K562 (cell line): ENCODE measurements around the gene FANK1. TPM values are rescaled to one million over a fixed set of nuclear protein-coding genes. Genes with fewer than 3 reads are reported as not detected.

Source experiments
- ATAC-seq: fragments of 200-7000 bp; cut with Tn5 transposase; 3 replicates; pipeline ENCODE4 v1.9.1; 2020; ENCODE audit warnings: moderate library complexity
- BruUV-seq: library from RNA; stranded (reverse); fragments of 400-500 nt; replicated peaks from 2 replicates; lab custom pipeline; 2021; lab: Mats Ljungman, UMichigan
- CTCF ChIA-PET: fragments of 300-600 bp; formaldehyde crosslinking; extraction: SDS; loops from one replicate; lab custom pipeline; 2021; ENCODE audit warnings: low intra/inter-chr PET ratio; lab: Yijun Ruan, JAX
- POLR2A ChIA-PET: fragments of 300-600, 350-650 bp; sonication (Branson Sonifier 250); formaldehyde crosslinking; extraction: SDS; loops from one replicate; lab custom pipeline; 2021; ENCODE audit warnings: antibody characterized with exemption, inconsistent platforms; lab: Yijun Ruan, JAX
- DNase-seq, 4 experiments: peaks; one replicate each; pipeline versions ENCODE4 v3.0.0 to v3.0.0-alpha.2; 2011 to 2018; ENCODE audit warnings: low spot score in 3 of 4, mixed read lengths in 3 of 4; ENCODE audit errors: extremely low read depth in 1 of 4
- FAIRE-seq: peaks from 2 replicates; lab custom pipeline; 2011; peaks lifted over from hg19 to GRCh38; lab: Jason Lieb, UNC
- H2AFZ ChIP-seq: 2 replicates; pipeline ENCODE4 v1.6.0; 2011; ENCODE audit warnings: low read depth, low read length, control low read depth, inconsistent platforms
- H3K27ac ChIP-seq: fragments of 200-600 bp; 3 replicates; pipeline ENCODE4 v1.8.0; 2011; ENCODE audit warnings: low read depth, mild to moderate bottlenecking, control low read depth, inconsistent platforms, low read length, moderate library complexity, mixed read lengths; ENCODE audit errors: extremely low read depth
- H3K27me3 ChIP-seq, 2 experiments: fragments of 300-600 bp in 1 of 2; 2 replicates in 1 of 2; 3 replicates in 1 of 2; pipeline versions ENCODE4 v1.6.0 to v1.8.0; 2011; ENCODE audit warnings: inconsistent platforms in 2 of 2, low read length in 2 of 2, mild to moderate bottlenecking in 1 of 2, mixed read lengths in 1 of 2, moderate library complexity in 1 of 2; ENCODE audit not compliant: control insufficient read depth in 2 of 2, insufficient read depth in 2 of 2
- H3K36me3 ChIP-seq: fragments of 300-600 bp; 3 replicates; pipeline ENCODE4 v1.8.0; 2011; ENCODE audit warnings: mild to moderate bottlenecking, low read length, inconsistent platforms; ENCODE audit not compliant: control insufficient read depth, insufficient read depth
- H3K4me1 ChIP-seq, 2 experiments: fragments of 200-600 bp in 1 of 2; replicated peaks in 1 of 2; 2 replicates in 1 of 2; 3 replicates in 1 of 2; pipeline versions ENCODE4 v1.5.1 to v1.8.0; 2011; ENCODE audit warnings: inconsistent platforms in 2 of 2, low read length in 2 of 2, mild to moderate bottlenecking in 1 of 2, mixed read lengths in 1 of 2, moderate library complexity in 1 of 2; ENCODE audit not compliant: control insufficient read depth in 2 of 2, insufficient read depth in 2 of 2
- H3K4me2 ChIP-seq: 2 replicates; pipeline ENCODE4 v1.6.1; 2011; ENCODE audit warnings: low read length, control low read depth, inconsistent platforms, mixed read lengths; ENCODE audit not compliant: insufficient read depth
- H3K4me3 ChIP-seq: fragments of 200-600 bp; sonication (generic), shearing (Covaris generic); 2 replicates; pipeline ENCODE4 v1.5.1; 2016; ENCODE audit warnings: control low read depth, inconsistent platforms
- H3K79me2 ChIP-seq: fragments of 200-600 bp; 3 replicates; pipeline ENCODE4 v1.8.0; 2011; ENCODE audit warnings: low read length, inconsistent platforms; ENCODE audit not compliant: control insufficient read depth, insufficient read depth
- H3K9ac ChIP-seq, 2 experiments: 2 replicates each; pipeline versions ENCODE4 v1.6.0 to v1.6.1; 2011; ENCODE audit warnings: low read depth in 2 of 2, low read length in 2 of 2, control low read depth in 1 of 2, inconsistent platforms in 1 of 2, mild to moderate bottlenecking in 1 of 2, mixed read lengths in 1 of 2; ENCODE audit not compliant: insufficient read depth in 1 of 2
- H3K9me1 ChIP-seq: one replicate; pipeline ENCODE4 v1.6.0; 2011; ENCODE audit warnings: inconsistent platforms, mild to moderate bottlenecking, low read length, moderate library complexity; ENCODE audit not compliant: control insufficient read depth, insufficient read depth
- H3K9me3 ChIP-seq: replicated peaks from 2 replicates; pipeline ENCODE4 v1.5.1; 2011; ENCODE audit warnings: low read depth, low read length, inconsistent platforms; ENCODE audit not compliant: control insufficient read depth, insufficient read depth
- H4K20me1 ChIP-seq: replicated peaks from 2 replicates; pipeline ENCODE4 v1.6.1; 2011; ENCODE audit warnings: low read length, inconsistent platforms, mixed read lengths; ENCODE audit not compliant: control insufficient read depth, insufficient read depth
- ASH1L ChIP-seq: fragments of 450-650 bp; IDR thresholded peaks from 2 replicates; pipeline ENCODE4 v1.6.1; 2018; ENCODE audit warnings: borderline replicate concordance, mild to moderate bottlenecking, low read depth; ENCODE audit not compliant: partially characterized antibody
- EWSR1 ChIP-seq: fragments of 450-650 bp; IDR thresholded peaks from 2 replicates; pipeline ENCODE4 v1.6.1; 2018; ENCODE audit warnings: borderline replicate concordance, mild to moderate bottlenecking, low read depth, moderate library complexity; ENCODE audit not compliant: partially characterized antibody
- GATA2 ChIP-seq: sonication (generic); formaldehyde crosslinking; IDR thresholded peaks from 2 replicates; pipeline ENCODE4 v1.4.0; 2020; ENCODE audit warnings: mild to moderate bottlenecking, missing genetic modification reagents
- GTF2A2 ChIP-seq: IDR thresholded peaks from 2 replicates; pipeline ENCODE4 v1.6.1; 2016; ENCODE audit warnings: mild to moderate bottlenecking, missing genetic modification characterization, missing compliant biosample characterization
- NR1H2 ChIP-seq: sonication (generic); formaldehyde crosslinking; IDR thresholded peaks from 2 replicates; pipeline ENCODE4 v1.4.0; 2020; ENCODE audit warnings: mild to moderate bottlenecking, missing genetic modification reagents
- NR2C1 ChIP-seq, 2 experiments: fragments of 450-650 bp; IDR thresholded peaks; 2 replicates each; pipeline ENCODE4 v1.6.1; 2017; ENCODE audit warnings: mild to moderate bottlenecking in 2 of 2, antibody characterized with exemption in 1 of 2, inconsistent platforms in 1 of 2, missing compliant biosample characterization in 1 of 2, missing genetic modification characterization in 1 of 2
- RHOXF2B ChIP-seq: fragments of 250-450 bp; sonication (Bioruptor Pico); conservative IDR thresholded peaks from 2 replicates; pipeline ENCODE4 v1.5.1; 2021
- SREBF2 ChIP-seq: sonication (generic); formaldehyde crosslinking; IDR thresholded peaks from 2 replicates; pipeline ENCODE4 v1.4.0; 2020; ENCODE audit warnings: mild to moderate bottlenecking, missing genetic modification reagents
- TGIF2 ChIP-seq: sonication (generic); formaldehyde crosslinking; IDR thresholded peaks from 2 replicates; pipeline ENCODE4 v1.8.1; 2022; ENCODE audit warnings: mild to moderate bottlenecking, missing genetic modification reagents, moderate library complexity
- ZNF133 ChIP-seq: fragments of 250-450 bp; sonication (Bioruptor Pico); IDR thresholded peaks from 2 replicates; pipeline ENCODE4 v1.4.0; 2020; ENCODE audit warnings: mild to moderate bottlenecking
- ZNF143 ChIP-seq: sonication (generic); formaldehyde crosslinking; IDR thresholded peaks from 2 replicates; pipeline ENCODE4 v1.9.0; 2022; ENCODE audit warnings: mild to moderate bottlenecking, missing genetic modification reagents
- ZNF253 ChIP-seq: fragments of 250-450 bp; sonication (Bioruptor Pico); conservative IDR thresholded peaks from 2 replicates; pipeline ENCODE4 v1.6.1; 2021; ENCODE audit warnings: mild to moderate bottlenecking
- ZNF316 ChIP-seq: fragments of 450-650 bp; IDR thresholded peaks from 2 replicates; pipeline ENCODE4 v1.6.1; 2016
- ZNF75A ChIP-seq: fragments of 450-650 bp; formaldehyde crosslinking; IDR thresholded peaks from 2 replicates; pipeline ENCODE4 v1.4.0; 2020; ENCODE audit warnings: mild to moderate bottlenecking
- WGBS: fragments of 100-300 bp; shearing (Covaris generic); methylation state at CpG from one replicate; pipeline ENCODE4 v1.1.6; 2016; ENCODE audit warnings: low coverage, mixed read lengths; ENCODE audit not compliant: insufficient coverage; ENCODE audit errors: missing lambda C conversion rate; 5-methylcytosine and 5-hydroxymethylcytosine counted together
- in situ Hi-C: fragments of 300-500 bp; cut with MboI; formaldehyde crosslinking; loops from 4 replicates; pipeline ENCODE4 v1.15.0; 2018; ENCODE audit warnings: inconsistent platforms, mixed read lengths
- intact Hi-C: fragments of 100-400 bp; cut with micrococcal nuclease; formaldehyde crosslinking; loops from 2 replicates; pipeline ENCODE4 v1.14.2; 2022
- polyA plus RNA-seq, 8 experiments: library from polyadenylated mRNA; depleted of rRNA in 4 of 8; stranded (reverse) in 5 of 8; unstranded in 3 of 8; fragments of >200 nt; fragmentation: Nextera tagmentation in 2 of 8; fragmentation: Illumina TruSeq in 1 of 8; extraction: Ambion mirVana in 2 of 8; extraction: Trizol in 1 of 8; gene quantifications; 2 replicates each; pipeline versions ENCODE4 v1.2.1 to v1.2.3, GENCODE V29; 2011 to 2014; ENCODE audit warnings: inconsistent platforms in 1 of 8, missing spikeins in 1 of 8
- total RNA-seq, 7 experiments: library from RNA; depleted of rRNA in 6 of 7; stranded (reverse); fragments of >200 nt in 6 of 7; fragmentation: Illumina TruSeq in 2 of 7; extraction: Trizol in 2 of 7; gene quantifications; 2 replicates each; pipeline versions ENCODE4 v1.2.1 to v1.2.3, GENCODE V29; 2011 to 2021; ENCODE audit warnings: low replicate concordance in 1 of 7
- TF ChIP-seq, protein P1 (sequence below): sonication (generic); formaldehyde crosslinking; IDR thresholded peaks from 2 replicates; pipeline ENCODE4 v1.8.1; 2023; ENCODE audit warnings: mild to moderate bottlenecking, missing genetic modification reagents, moderate library complexity
- TF ChIP-seq, protein P2 (sequence below), 2 experiments: fragments of 450-650 bp in 1 of 2; sonication (generic) in 1 of 2; formaldehyde crosslinking; conservative IDR thresholded peaks; 2 replicates each; pipeline versions ENCODE4 v1.4.0 to v1.8.1; 2020 to 2022; ENCODE audit warnings: mild to moderate bottlenecking in 1 of 2, missing genetic modification reagents in 1 of 2
- TF ChIP-seq, protein P3 (sequence below): fragments of 450-650 bp; formaldehyde crosslinking; IDR thresholded peaks from 2 replicates; pipeline ENCODE4 v1.4.0; 2020; ENCODE audit warnings: mild to moderate bottlenecking, moderate library complexity
- TF ChIP-seq, protein P4 (sequence below): sonication (generic); formaldehyde crosslinking; IDR thresholded peaks from 2 replicates; pipeline ENCODE4 v1.8.0; 2022; ENCODE audit warnings: mild to moderate bottlenecking, missing genetic modification reagents
- TF ChIP-seq, protein P5 (sequence below): fragments of 450-650 bp; IDR thresholded peaks from 2 replicates; pipeline ENCODE4 v1.6.1; 2016; ENCODE audit warnings: antibody characterized with exemption

Gene FANK1
- total and polyA plus RNA-seq, 9 of the 15 experiments (the other 6 are each of a cell fraction or from before 2014, with no cell fraction given): 0.11 to 2.3 (median 0.51) TPM; not detected in 1

DNA sequence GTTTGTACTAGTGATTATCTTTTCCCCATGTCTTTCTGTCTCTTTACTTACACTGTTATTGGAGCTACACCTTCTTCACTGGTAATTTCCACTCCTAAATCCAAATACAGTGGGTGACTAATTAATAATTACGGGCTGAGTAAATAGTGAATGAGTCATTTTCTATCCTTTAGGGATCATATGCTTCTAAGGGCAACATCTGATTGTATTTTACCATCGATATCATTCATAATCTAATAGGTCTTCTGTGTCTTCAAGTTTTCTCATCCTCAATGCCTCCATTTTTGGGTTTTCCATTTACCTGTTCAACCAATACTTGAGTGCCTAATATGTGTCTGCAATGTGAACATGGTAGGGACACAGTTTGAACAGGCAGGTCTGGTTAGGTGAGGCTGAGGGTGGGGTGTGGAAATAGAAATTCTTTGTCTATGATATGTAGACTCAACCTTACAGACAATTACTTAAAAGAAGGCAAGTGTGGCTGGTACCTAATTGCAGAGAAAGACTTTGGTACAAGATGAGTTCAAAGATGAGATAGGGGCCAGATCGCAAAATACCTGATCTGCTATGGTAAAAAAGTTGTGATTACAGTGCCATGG is 9.4 kb upstream of the FANK1 start:
- BruUV-seq: no TSS peak
- H3K9me1 ChIP-seq: no peaks in the 10 kb centered on the region
- FAIRE-seq (no peak), ATAC-seq (no peak), DNase-seq (no peak)
- CTCF ChIA-PET: no interaction called here
- no peaks in the 10 kb centered on the region for H3K4me1 ChIP-seq
- H3K9ac ChIP-seq: no peak overlapping the region
- intact Hi-C loops: no loop called here
- no peaks in the 10 kb centered on the region for H3K36me3 ChIP-seq
- no peak overlapping the region for H3K4me2 ChIP-seq
- no peaks in the 10 kb centered on the region for H3K27me3 ChIP-seq
- no peak overlapping the region for H2AFZ ChIP-seq
- H3K4me3 ChIP-seq: no peak overlapping the region
- POLR2A ChIA-PET: no interaction called here
- no peak overlapping the region for H3K27ac ChIP-seq
- no peaks in the 10 kb centered on the region for H4K20me1 ChIP-seq
- H3K79me2 ChIP-seq: no peaks in the 10 kb centered on the region
- 70% methylated on average over 3 of the region's 3 CpGs for WGBS
- in situ Hi-C loops: no loop called here
- TF ChIP-seq GATA2 (CRISPR knock-in tag) (no peak), ZNF133 (CRISPR knock-in tag) (no peak), NR2C1 (IDR thresholded peaks at IDR 0.05) (no peak), NR2C1 (tag; IDR thresholded peaks at IDR 0.05) (no peak), ZNF143 (CRISPR knock-in tag) (no peak), NR1H2 (no peak), RHOXF2B (CRISPR knock-in tag) (no peak), EWSR1 (no peak), ZNF75A (no peak), TGIF2 (CRISPR knock-in tag) (no peak), SREBF2 (CRISPR knock-in tag) (no peak), ZNF253 (CRISPR knock-in tag) (no peak), ASH1L (no peak), GTF2A2 (tag) (no peak), ZNF316 (no peak)
- TF ChIP-seq, protein P1, sequence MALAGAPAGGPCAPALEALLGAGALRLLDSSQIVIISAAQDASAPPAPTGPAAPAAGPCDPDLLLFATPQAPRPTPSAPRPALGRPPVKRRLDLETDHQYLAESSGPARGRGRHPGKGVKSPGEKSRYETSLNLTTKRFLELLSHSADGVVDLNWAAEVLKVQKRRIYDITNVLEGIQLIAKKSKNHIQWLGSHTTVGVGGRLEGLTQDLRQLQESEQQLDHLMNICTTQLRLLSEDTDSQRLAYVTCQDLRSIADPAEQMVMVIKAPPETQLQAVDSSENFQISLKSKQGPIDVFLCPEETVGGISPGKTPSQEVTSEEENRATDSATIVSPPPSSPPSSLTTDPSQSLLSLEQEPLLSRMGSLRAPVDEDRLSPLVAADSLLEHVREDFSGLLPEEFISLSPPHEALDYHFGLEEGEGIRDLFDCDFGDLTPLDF (CRISPR knock-in tag): no peak
- TF ChIP-seq, protein P2, sequence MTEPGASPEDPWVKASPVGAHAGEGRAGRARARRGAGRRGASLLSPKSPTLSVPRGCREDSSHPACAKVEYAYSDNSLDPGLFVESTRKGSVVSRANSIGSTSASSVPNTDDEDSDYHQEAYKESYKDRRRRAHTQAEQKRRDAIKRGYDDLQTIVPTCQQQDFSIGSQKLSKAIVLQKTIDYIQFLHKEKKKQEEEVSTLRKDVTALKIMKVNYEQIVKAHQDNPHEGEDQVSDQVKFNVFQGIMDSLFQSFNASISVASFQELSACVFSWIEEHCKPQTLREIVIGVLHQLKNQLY (CRISPR knock-in tag; conservative IDR thresholded peaks at IDR 0.05): no peak
- TF ChIP-seq, protein P3, sequence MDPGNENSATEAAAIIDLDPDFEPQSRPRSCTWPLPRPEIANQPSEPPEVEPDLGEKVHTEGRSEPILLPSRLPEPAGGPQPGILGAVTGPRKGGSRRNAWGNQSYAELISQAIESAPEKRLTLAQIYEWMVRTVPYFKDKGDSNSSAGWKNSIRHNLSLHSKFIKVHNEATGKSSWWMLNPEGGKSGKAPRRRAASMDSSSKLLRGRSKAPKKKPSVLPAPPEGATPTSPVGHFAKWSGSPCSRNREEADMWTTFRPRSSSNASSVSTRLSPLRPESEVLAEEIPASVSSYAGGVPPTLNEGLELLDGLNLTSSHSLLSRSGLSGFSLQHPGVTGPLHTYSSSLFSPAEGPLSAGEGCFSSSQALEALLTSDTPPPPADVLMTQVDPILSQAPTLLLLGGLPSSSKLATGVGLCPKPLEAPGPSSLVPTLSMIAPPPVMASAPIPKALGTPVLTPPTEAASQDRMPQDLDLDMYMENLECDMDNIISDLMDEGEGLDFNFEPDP: no peak
- TF ChIP-seq, protein P4, sequence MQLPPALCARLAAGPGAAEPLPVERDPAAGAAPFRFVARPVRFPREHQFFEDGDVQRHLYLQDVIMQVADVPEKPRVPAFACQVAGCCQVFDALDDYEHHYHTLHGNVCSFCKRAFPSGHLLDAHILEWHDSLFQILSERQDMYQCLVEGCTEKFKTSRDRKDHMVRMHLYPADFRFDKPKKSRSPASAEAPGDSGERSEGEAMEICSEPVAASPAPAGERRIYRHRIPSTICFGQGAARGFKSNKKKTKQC (CRISPR knock-in tag): no peak
- TF ChIP-seq, protein P5, sequence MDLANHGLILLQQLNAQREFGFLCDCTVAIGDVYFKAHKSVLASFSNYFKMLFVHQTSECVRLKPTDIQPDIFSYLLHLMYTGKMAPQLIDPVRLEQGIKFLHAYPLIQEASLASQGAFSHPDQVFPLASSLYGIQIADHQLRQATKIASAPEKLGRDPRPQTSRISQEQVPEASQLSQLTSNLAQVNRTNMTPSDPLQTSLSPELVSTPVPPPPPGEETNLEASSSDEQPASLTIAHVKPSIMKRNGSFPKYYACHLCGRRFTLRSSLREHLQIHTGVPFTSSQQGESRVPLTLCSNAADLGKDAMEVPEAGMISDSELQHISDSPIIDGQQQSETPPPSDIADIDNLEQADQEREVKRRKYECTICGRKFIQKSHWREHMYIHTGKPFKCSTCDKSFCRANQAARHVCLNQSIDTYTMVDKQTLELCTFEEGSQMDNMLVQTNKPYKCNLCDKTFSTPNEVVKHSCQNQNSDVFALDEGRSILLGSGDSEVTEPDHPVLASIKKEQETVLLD: no peak
- no peaks in the 10 kb centered on the region for H3K9me3 ChIP-seq
